OCI-LY3 (cell line): Measurements from ENCODE around the gene CTRL.
"Not testable (repeated sequence)": the region's sequence is repeated elsewhere in the genome, so short reads cannot be mapped to it uniquely, and the experiment has no call there.

ENCODE experiments used
- CTCF ChIP-seq: fragments of 200-600, 300-600 bp; sonication (generic); IDR thresholded peaks from 2 replicates; pipeline ENCODE4 v1.5.1; 2014; ENCODE audit warnings: antibody characterized with exemption, low read length, low read depth
- EZH2phosphoT487 ChIP-seq: fragments of 200-600 bp; shearing (Covaris generic); IDR thresholded peaks from 2 replicates; pipeline ENCODE4 v1.6.1; 2018; ENCODE audit warnings: antibody characterized with exemption, mixed run types, low read depth

GRCh38 chr16:67937713-67938112 lies 6.1 kb upstream of the CTRL start:
- TF ChIP-seq CTCF, EZH2phosphoT487: not testable (repeated sequence)
